GM12874 (cell line): ENCODE results near the gene SCAPER.

Experiments used
- TF ChIP-seq, protein P1 (sequence below): IDR thresholded peaks from 2 replicates; pipeline ENCODE4 v1.5.1; 2011; ENCODE audit warnings: low read depth, mild to moderate bottlenecking, control low read depth, low read length, moderate library complexity; ENCODE audit not compliant: insufficient read depth

SCAPER gene

DNA sequence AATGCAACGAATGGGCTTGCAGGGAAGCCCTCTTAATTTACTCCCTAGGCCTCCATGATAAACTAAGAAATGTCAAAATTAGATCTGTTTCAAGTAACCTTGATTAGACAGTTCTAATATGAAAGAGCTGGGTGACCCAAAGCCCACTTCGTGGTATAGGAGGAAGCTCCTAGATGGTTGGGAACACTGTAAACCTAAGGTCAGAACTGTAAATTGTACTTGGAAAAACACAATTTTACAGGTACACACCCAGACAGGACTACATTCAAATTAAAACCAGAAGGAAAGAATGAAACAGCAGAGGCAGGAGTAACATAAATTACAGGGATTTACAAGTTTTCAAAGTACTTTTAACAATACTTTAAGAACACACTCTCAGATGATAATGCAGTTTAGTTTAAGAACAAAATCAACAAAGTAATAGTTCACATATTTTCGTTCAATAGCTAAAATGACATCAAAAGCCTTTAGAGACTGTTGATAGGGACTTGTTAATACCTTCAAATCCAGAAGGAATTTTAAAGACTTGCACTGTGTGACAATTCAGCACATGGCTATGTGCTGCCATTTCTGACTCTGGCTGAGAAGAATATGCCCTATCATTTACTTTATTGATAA, 550.2 kb downstream of the SCAPER start:
- TF ChIP-seq, protein P1, sequence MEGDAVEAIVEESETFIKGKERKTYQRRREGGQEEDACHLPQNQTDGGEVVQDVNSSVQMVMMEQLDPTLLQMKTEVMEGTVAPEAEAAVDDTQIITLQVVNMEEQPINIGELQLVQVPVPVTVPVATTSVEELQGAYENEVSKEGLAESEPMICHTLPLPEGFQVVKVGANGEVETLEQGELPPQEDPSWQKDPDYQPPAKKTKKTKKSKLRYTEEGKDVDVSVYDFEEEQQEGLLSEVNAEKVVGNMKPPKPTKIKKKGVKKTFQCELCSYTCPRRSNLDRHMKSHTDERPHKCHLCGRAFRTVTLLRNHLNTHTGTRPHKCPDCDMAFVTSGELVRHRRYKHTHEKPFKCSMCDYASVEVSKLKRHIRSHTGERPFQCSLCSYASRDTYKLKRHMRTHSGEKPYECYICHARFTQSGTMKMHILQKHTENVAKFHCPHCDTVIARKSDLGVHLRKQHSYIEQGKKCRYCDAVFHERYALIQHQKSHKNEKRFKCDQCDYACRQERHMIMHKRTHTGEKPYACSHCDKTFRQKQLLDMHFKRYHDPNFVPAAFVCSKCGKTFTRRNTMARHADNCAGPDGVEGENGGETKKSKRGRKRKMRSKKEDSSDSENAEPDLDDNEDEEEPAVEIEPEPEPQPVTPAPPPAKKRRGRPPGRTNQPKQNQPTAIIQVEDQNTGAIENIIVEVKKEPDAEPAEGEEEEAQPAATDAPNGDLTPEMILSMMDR: no peak

DNA sequence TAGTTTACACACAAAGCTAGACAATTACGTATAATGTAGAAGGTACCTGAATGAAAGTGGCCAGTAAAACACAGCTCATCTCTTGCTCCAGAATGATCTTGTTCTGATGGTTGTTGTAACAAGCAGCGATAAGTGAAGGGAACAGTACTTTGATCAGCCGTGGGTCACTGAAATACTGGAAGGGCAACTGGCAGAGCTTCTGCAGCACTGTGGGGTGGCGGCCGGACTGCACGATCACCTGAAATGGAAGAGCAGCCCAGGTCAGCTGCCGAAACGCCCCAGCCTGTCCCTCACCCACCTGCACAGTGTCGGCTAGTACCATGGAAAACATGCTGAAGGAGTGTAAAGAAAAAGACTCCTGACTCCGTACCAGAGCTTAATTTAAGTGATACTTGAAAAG, 551.2 kb downstream of the SCAPER start:
- TF ChIP-seq, protein P1: no peak

DNA sequence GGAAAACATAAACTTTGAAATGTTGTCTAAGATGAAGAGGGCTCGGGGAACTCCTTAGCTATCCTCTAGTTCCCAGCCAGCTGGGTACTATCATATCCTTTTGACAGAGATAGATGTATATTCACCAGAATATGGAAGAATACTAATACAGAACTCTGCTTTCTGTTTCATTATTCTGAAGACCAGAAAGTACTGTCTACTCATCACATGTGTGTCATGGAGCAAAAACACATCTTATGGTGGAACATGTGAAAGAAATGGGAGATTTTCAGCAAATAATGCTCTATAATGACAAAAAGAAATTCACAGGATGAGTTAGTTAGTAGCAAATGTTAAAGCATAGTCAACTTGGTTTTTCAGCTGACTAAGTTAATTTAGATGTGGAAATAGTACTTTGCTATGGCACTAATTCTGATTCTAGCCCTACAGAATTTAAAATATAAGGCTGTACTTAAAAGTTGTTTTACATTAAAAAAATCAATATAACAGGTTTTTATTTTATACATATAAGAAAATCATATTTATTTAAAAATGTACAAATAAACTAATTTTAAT, 552.0 kb downstream of the SCAPER start:
- TF ChIP-seq, protein P1: no peak

DNA sequence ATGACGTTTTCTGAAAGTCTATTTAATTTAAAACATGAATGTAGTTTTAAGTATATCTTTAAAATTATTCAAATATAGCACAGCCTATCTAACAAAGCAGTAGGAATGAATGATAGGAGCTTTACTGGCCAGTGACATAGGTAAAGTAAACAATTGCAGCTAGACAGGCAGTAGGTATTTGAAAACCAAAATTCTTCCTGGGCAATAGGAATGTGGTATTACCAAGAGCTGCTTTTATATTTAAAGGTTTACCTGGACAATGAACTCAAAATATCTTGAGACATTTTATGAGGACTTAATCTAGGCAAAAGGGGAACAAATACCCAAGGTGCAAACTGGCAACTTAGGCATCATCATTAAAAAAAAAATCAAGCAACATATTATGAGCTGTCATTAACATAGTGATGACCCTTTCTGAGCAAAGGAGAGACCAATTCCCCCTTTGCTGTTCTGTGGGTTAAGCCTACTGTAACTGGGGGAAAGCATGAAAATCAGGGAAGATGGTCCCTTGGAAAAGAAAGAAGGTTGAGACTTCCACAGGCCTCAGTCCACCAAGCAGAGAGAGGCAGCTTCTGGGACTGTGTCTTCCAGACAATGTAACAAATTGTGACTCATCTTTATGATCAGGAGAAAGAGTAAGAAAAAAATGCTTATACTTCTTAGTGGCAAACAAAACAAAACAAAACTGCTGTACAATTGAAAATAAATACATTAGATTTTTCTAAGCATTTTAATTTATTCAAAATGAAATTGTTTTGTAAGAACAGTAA, 555.7 kb downstream of the SCAPER start:
- TF ChIP-seq, protein P1: no peak

DNA sequence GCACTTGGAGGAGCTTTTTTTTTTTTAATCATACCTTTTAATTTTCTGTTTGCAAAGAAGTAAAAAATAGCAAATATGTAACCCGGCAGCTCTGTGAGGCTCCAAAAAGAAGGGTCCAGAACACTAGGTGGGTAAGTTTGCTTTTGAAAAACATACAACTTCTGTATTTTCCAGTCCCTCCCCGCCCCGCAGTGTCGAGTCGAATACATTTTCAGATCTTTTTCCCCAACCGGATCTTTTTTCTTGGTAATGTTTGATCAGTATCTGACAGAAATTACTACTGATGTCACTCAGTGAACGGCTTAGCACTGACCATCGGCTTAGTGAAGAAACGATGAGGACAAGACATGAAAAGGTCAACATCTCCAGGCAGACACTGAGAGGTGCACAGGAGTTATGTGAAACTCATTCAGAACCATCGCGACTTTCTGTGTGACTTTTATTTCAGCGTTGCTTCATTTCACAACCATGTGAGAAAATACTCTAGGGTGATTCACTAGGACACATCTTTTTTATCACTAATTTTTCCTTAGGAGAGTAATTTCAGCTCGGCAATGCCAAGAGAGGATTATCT, 557.6 kb downstream of the SCAPER start:
- TF ChIP-seq, protein P1: no peak

DNA sequence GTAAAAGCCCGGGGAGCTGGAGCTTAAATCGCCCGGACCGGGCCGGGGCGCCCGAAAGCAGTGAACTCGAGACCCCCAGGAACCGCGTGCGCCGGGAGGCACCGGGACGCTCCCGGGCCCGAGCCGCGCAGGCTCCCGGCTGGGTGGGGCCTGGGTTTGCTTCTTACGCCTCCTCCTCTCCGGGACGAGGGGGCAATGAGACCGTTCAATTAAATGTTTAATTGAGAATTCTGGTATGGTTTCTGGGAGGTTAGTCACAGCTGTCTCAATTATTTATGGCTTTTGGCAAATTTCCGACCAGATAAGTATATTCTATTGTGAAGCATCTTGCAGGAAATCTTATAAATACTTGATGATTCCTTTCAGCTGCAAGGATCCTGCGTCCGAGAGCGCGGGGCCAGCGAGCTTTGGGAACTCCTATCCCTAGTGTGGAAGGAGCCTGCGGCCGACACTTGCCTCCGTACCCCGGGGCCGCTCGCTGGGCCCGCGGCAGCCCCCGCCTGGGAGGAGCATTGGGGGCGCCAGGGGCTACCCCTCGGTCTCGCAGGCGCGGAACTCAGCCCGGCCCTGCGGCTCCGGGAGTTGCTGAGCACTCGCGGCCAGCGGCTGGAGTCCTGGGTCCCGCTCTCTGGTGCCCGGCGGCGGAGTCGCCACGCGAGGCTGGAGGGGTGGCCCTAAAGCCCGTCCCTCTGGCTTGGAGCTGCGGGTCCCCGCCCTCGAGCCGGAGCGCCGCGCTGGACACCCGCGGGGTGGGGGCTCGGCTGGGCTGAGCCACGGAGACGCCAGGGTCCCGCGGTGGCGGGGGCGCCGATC, 558.3 kb downstream of the SCAPER start:
- TF ChIP-seq, protein P1: no peak
